ENCODE data around the gene C1orf105.

GRCh38 chr1:172398970-172399755, 21.3 kb upstream of the C1orf105 start:
- TF ChIP-seq CTCF (IDR thresholded peaks at IDR 0.05) = peak; percentile 15 to 87 (median 56)
- TF ChIP-seq POLR2A (IDR thresholded peaks at IDR 0.05) = no peak
